Measurements from ENCODE around the gene SLC1A5. TPM values are rescaled to one million over a fixed set of nuclear protein-coding genes. Genes with fewer than 3 reads are reported as not detected.

SLC1A5 gene
- total RNA-seq, 3 donors from 2014 or later (not counting 1 experiment from before 2014, with no cell fraction given): 11.2 to 23.1 (median 18.9) TPM

- H3K9me3 ChIP-seq (ENCODE audit: control insufficient read depth, insufficient read depth, low read length): no peaks in the 10 kb centered on the region
- no peak overlapping the region for H3K27ac ChIP-seq (ENCODE audit: low read length)
- ATAC-seq (no peak), DNase-seq (no peak)
- Mint-ChIP-seq H3K27ac (no peak overlapping the region), H3K4me1 (no peaks in the 10 kb centered on the region), H3K36me3 (no peaks in the 10 kb centered on the region), H3K4me3 (no peak overlapping the region), H3K9me3 (no peaks in the 10 kb centered on the region), H3K27me3 (ENCODE audit: low read depth in 2 of 2) (peaks cover 0 to 4% of the 10 kb centered on the region in 2 donors)
- no peak for TF ChIP-seq CTCF (IDR thresholded peaks at IDR 0.05)
- WGBS (ENCODE audit: insufficient coverage): 92% methylated on average over 2 of the region's 2 CpGs
- intact Hi-C loops (cut with micrococcal nuclease): no loop called here
- peaks cover under 1% of the 10 kb centered on the region for H3K4me1 ChIP-seq (ENCODE audit: control insufficient read depth, insufficient read depth, low read length)
- H3K4me3 ChIP-seq (ENCODE audit: low read length): no peak overlapping the region
- no peaks in the 10 kb centered on the region for H3K36me3 ChIP-seq (ENCODE audit: control insufficient read depth, insufficient read depth, low read length)
- no peaks in the 10 kb centered on the region for H3K27me3 ChIP-seq (ENCODE audit: control insufficient read depth, insufficient read depth, low read length)
Measured at GRCh38 chr19:46830864-46831263, 42.5 kb upstream of the SLC1A5 start.

GRCh38 chr19:46828484-46828883 lies 40.1 kb upstream of the SLC1A5 start:
- DNase-seq (no peak), ATAC-seq (no peak)
- H3K4me1 ChIP-seq (ENCODE audit: control insufficient read depth, insufficient read depth, low read length): peaks cover 21% of the 10 kb centered on the region
- Mint-ChIP-seq H3K27me3 (ENCODE audit: low read depth in 2 of 2) (peaks cover 0 to 6% of the 10 kb centered on the region in 2 donors), H3K4me1 (no peaks in the 10 kb centered on the region), H3K27ac (no peak overlapping the region), H3K36me3 (no peaks in the 10 kb centered on the region), H3K9me3 (no peaks in the 10 kb centered on the region), H3K4me3 (no peak overlapping the region)
- WGBS (ENCODE audit: insufficient coverage): 90% methylated on average over 3 of the region's 5 CpGs
- intact Hi-C loops (cut with micrococcal nuclease): no loop called here
- no peak for TF ChIP-seq CTCF (IDR thresholded peaks at IDR 0.05)
- H3K27me3 ChIP-seq (ENCODE audit: control insufficient read depth, insufficient read depth, low read length): no peaks in the 10 kb centered on the region
- H3K36me3 ChIP-seq (ENCODE audit: control insufficient read depth, insufficient read depth, low read length): no peaks in the 10 kb centered on the region
- H3K27ac ChIP-seq (ENCODE audit: low read length): no peak overlapping the region
- H3K9me3 ChIP-seq (ENCODE audit: control insufficient read depth, insufficient read depth, low read length): no peaks in the 10 kb centered on the region
- no peak overlapping the region for H3K4me3 ChIP-seq (ENCODE audit: low read length)

GRCh38 chr19:46825731-46826055 lies 37.3 kb upstream of the SLC1A5 start:
- H3K4me3 ChIP-seq (ENCODE audit: low read length): no peak overlapping the region
- Mint-ChIP-seq H3K36me3 (no peaks in the 10 kb centered on the region), H3K27me3 (ENCODE audit: low read depth in 2 of 2) (peaks cover 0 to 3% of the 10 kb centered on the region in 2 donors), H3K27ac (peak overlapping the region in 1 of 2 donors; percentile 6), H3K4me3 (no peak overlapping the region), H3K9me3 (no peaks in the 10 kb centered on the region), H3K4me1 (peaks cover 0 to 6% of the 10 kb centered on the region in 2 donors)
- DNase-seq (no peak), ATAC-seq (no peak)
- intact Hi-C loops (cut with micrococcal nuclease): no loop called here
- no peaks in the 10 kb centered on the region for H3K36me3 ChIP-seq (ENCODE audit: control insufficient read depth, insufficient read depth, low read length)
- H3K9me3 ChIP-seq (ENCODE audit: control insufficient read depth, insufficient read depth, low read length): no peaks in the 10 kb centered on the region
- 94% methylated on average over 4 of the region's 5 CpGs for WGBS (ENCODE audit: insufficient coverage)
- TF ChIP-seq CTCF (IDR thresholded peaks at IDR 0.05): no peak
- H3K27ac ChIP-seq (ENCODE audit: low read length): no peak overlapping the region
- no peaks in the 10 kb centered on the region for H3K27me3 ChIP-seq (ENCODE audit: control insufficient read depth, insufficient read depth, low read length)
- H3K4me1 ChIP-seq (ENCODE audit: control insufficient read depth, insufficient read depth, low read length): peaks cover 40% of the 10 kb centered on the region

Measured in natural killer cell (primary cell).